ENCODE results near the gene PURB. TPM values are rescaled to one million over a fixed set of nuclear protein-coding genes. Genes with fewer than 3 reads are reported as not detected.

PURB gene
- polyA plus RNA-seq, 1 of the 3 experiments (the other 2 are of a cell fraction) = 4.8 TPM

DNA sequence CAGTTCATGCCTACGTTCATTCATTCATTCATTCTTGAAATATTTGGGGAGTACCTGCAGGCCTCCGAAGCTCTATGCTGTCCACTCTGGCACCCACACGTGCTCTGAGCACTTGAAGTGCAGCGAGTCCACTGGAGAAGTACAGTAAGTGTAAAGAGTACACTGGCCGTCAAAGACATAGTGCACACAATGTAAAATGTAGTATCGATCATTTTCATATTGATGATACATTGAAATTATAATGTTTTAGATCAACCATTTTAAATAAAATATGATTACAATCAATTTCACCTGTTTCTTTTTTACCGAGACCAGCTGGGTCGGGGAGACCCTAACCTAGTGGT is 37.0 kb upstream of the PURB start:
- H4K20me1 ChIP-seq (ENCODE audit: insufficient read depth) = no peaks in the 10 kb centered on the region
- ChIA-PET POLR2A (no interaction called here), CTCF (interaction anchor here (0.6 to 13.2 kb wide), 39 partner anchors 9 to 347 kb away, joined by 3 to 135 read pairs (median 4); partner anchors contain the start of genes H2AZ2, PURB and TMED4)
- no peak overlapping the region for H3K4me2 ChIP-seq
- no peaks in the 10 kb centered on the region for H3K9me3 ChIP-seq
- no peak for TF ChIP-seq YY1 (IDR thresholded peaks at IDR 0.05; ENCODE audit: low read depth)
- no peak for TF ChIP-seq NFIC (IDR thresholded peaks at IDR 0.05; ENCODE audit: borderline replicate concordance)
- no peak for TF ChIP-seq MEF2A (IDR thresholded peaks at IDR 0.05; ENCODE audit: borderline replicate concordance, low read depth)
- no peak for TF ChIP-seq TEAD4 (IDR thresholded peaks at IDR 0.05; ENCODE audit: borderline replicate concordance, insufficient read depth)
- TF ChIP-seq POLR2AphosphoS5 (IDR thresholded peaks at IDR 0.05; ENCODE audit: low read depth, low read length) = no peak
- TF ChIP-seq RFX5 (IDR thresholded peaks at IDR 0.05; ENCODE audit: low read length) = no peak
- TF ChIP-seq, protein P1, sequence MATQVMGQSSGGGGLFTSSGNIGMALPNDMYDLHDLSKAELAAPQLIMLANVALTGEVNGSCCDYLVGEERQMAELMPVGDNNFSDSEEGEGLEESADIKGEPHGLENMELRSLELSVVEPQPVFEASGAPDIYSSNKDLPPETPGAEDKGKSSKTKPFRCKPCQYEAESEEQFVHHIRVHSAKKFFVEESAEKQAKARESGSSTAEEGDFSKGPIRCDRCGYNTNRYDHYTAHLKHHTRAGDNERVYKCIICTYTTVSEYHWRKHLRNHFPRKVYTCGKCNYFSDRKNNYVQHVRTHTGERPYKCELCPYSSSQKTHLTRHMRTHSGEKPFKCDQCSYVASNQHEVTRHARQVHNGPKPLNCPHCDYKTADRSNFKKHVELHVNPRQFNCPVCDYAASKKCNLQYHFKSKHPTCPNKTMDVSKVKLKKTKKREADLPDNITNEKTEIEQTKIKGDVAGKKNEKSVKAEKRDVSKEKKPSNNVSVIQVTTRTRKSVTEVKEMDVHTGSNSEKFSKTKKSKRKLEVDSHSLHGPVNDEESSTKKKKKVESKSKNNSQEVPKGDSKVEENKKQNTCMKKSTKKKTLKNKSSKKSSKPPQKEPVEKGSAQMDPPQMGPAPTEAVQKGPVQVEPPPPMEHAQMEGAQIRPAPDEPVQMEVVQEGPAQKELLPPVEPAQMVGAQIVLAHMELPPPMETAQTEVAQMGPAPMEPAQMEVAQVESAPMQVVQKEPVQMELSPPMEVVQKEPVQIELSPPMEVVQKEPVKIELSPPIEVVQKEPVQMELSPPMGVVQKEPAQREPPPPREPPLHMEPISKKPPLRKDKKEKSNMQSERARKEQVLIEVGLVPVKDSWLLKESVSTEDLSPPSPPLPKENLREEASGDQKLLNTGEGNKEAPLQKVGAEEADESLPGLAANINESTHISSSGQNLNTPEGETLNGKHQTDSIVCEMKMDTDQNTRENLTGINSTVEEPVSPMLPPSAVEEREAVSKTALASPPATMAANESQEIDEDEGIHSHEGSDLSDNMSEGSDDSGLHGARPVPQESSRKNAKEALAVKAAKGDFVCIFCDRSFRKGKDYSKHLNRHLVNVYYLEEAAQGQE (IDR thresholded peaks at IDR 0.05; ENCODE audit: low read depth, low read length) = no peak
- no peak for TF ChIP-seq FOXM1 (IDR thresholded peaks at IDR 0.05; ENCODE audit: low read depth)
- no peak for TF ChIP-seq ELF1 (IDR thresholded peaks at IDR 0.05)
- no peak for TF ChIP-seq GATA2 (CRISPR knock-in tag; IDR thresholded peaks at IDR 0.05)
- no peak for TF ChIP-seq SMC3 (IDR thresholded peaks at IDR 0.05; ENCODE audit: low read depth, low read length)
- no peak for TF ChIP-seq FOXJ3 (CRISPR knock-in tag; IDR thresholded peaks at IDR 0.05)
- no peak for TF ChIP-seq FOSL2 (IDR thresholded peaks at IDR 0.05; ENCODE audit: borderline replicate concordance, low read depth)
- TF ChIP-seq, protein P2, sequence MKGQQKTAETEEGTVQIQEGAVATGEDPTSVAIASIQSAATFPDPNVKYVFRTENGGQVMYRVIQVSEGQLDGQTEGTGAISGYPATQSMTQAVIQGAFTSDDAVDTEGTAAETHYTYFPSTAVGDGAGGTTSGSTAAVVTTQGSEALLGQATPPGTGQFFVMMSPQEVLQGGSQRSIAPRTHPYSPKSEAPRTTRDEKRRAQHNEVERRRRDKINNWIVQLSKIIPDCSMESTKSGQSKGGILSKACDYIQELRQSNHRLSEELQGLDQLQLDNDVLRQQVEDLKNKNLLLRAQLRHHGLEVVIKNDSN (IDR thresholded peaks at IDR 0.05; ENCODE audit: borderline replicate concordance, low read depth) = no peak
- no peaks in the 10 kb centered on the region for H3K9me2 ChIP-seq
- WGBS (ENCODE audit: low lambda C conversion rate) = 46% methylated on average over 8 of the region's 8 CpGs
- 0 out of 2 replicates have a peak, but pooled peaks cover 8% of the 10 kb centered on the region for H3K27me3 ChIP-seq (ENCODE audit: insufficient read depth)
- H3F3A ChIP-seq (replicated peaks; ENCODE audit: insufficient read depth) = no peaks in the 10 kb centered on the region
- H2AFZ ChIP-seq (ENCODE audit: low read depth) = no peak overlapping the region
- H3K9ac ChIP-seq = no peak overlapping the region
- H3K79me2 ChIP-seq (ENCODE audit: insufficient read depth) = no peaks in the 10 kb centered on the region
- no peaks in the 10 kb centered on the region for H3K4me1 ChIP-seq (ENCODE audit: control insufficient read depth in 1 of 2, insufficient read depth in 2 of 2, low read depth in 1 of 2, low read length in 1 of 2)
- DNase-seq = no peak
- no peak overlapping the region for H3K27ac ChIP-seq (ENCODE audit: low read depth in 2 of 2, low read length in 1 of 2)
- no peaks in the 10 kb centered on the region for H3K36me3 ChIP-seq (replicated peaks in 1 of 2; ENCODE audit: control insufficient read depth in 1 of 2, insufficient read depth in 2 of 2, low read length in 1 of 2)
- no peak overlapping the region; a peak in 1 of 4 replicates for H3K4me3 ChIP-seq (ENCODE audit: low read depth in 2 of 2, low read length in 1 of 2)

Data from SK-N-SH (cell line).